Measurements from ENCODE around the gene CPT1C. TPM values are rescaled to one million over a fixed set of nuclear protein-coding genes. Genes with fewer than 3 reads are reported as not detected.
A peak's percentile ranks its signal among the peaks of the same experiment; 100 is the strongest.

Gene CPT1C
- total RNA-seq, 1 donor from 2014 or later, result 51.7 TPM

DNA sequence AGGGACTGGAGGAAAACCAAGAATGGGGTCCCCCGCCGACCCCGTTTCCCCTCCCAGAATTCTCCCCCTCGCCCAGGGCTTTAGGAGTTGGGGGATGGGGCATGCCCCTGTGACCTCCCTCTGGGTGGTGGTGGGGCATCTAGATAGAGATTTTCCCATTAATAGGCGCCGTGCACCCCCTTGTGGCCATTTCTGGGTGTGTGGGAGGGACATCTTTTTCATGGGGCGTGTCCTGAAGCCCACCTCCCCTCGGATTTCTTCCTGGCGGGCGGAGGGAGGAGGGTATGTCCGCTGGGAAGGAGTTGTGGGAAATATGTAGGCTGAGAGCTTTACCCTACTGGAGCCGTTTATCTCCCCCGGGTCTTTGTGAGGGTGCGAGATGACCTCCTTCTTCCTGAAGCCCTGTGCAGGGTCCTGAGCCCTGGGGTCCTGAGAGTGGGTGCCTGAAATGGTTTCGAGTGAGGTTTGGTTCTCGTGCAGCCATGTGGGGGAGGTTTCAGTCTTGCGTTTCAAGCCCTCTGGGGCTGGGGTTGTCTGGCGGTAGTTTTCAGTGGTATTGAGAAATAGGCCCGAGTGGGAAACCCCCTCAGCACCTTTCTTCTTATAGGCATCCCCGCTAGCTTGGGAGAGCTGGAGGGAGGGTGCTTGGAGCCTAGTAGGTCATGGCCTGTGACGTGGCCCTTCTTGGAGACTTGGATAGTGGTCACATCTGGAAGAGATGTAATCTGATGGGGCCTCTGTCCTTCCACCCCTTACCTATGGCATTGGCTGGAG lies 12.8 kb upstream of the CPT1C start:
- Histone ChIP-seq H2AFZ (replicated peaks) (no peak overlapping the region), H3K27ac (peak overlapping the region; percentile 78), H3K4me3 (peak overlapping the region; percentile 88), H3K27me3 (no peaks in the 10 kb centered on the region), H3K9ac (peak overlapping the region; percentile 79), H3K9me3 (ENCODE audit: low read depth) (no peaks in the 10 kb centered on the region), H3K4me2 (peak overlapping the region; percentile 94), H3K36me3 (peaks cover 5% of the 10 kb centered on the region), H4K20me1 (ENCODE audit: low read depth) (peaks cover 49% of the 10 kb centered on the region), H3K79me2 (ENCODE audit: low read depth) (peaks cover 60% of the 10 kb centered on the region), H3F3A (ENCODE audit: low read depth) (peaks cover 82% of the 10 kb centered on the region), H3K4me1 (peaks cover 23% of the 10 kb centered on the region)
- peak; percentile 95 for DNase-seq (ENCODE audit: low spot score)
- Mint-ChIP-seq H3K27ac (peak overlapping the region; percentile 92), H3K4me1 (peaks cover 28% of the 10 kb centered on the region), H3K4me3 (peak overlapping the region; percentile 94), H3K36me3 (peaks cover 6% of the 10 kb centered on the region), H3K27me3 (ENCODE audit: insufficient read depth, low read depth) (peaks cover 6% of the 10 kb centered on the region), H3K9me3 (no peaks in the 10 kb centered on the region)
- no peak for TF ChIP-seq EZH2 (IDR thresholded peaks at IDR 0.05)
- TF ChIP-seq, protein P1, sequence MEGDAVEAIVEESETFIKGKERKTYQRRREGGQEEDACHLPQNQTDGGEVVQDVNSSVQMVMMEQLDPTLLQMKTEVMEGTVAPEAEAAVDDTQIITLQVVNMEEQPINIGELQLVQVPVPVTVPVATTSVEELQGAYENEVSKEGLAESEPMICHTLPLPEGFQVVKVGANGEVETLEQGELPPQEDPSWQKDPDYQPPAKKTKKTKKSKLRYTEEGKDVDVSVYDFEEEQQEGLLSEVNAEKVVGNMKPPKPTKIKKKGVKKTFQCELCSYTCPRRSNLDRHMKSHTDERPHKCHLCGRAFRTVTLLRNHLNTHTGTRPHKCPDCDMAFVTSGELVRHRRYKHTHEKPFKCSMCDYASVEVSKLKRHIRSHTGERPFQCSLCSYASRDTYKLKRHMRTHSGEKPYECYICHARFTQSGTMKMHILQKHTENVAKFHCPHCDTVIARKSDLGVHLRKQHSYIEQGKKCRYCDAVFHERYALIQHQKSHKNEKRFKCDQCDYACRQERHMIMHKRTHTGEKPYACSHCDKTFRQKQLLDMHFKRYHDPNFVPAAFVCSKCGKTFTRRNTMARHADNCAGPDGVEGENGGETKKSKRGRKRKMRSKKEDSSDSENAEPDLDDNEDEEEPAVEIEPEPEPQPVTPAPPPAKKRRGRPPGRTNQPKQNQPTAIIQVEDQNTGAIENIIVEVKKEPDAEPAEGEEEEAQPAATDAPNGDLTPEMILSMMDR (IDR thresholded peaks at IDR 0.05), result peak; percentile 84

DNA sequence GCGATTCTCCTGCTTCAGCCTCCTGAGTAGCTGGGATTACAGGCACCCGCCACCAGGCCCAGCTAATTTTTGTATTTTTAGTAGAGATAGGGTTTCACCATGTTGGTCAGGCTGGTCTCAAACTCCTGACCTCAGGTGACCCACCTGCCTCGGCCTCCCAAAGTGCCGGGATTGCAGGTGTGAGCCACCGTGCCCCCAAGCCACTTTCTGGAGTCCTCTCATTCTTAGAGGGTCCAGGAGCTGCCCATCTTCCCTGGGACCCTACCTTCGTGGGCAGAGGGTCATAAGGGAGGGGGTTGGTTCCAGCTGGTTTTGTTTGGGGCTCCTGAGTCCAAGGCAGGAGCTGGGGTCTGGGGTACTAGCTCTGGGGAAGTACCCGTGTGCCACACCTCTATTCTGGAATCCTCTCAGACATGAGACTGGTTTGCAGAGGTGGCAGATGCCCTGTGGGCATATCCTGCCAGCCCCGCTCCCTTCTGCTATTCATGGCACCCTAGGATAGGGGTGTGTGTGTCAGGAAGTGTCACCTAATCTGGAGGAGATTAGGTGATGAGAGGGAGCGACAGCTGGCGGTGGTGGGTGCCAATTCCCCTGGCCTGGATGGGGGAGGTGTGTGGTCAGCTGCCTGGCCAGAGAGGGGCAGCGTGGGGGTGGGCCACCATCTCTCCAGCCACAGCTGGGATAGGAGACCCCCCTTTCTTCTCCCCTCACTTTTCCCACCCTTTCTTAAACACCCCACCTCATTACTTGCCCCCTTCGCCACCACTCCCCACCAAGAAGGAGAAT lies 11.7 kb upstream of the CPT1C start:
- Histone ChIP-seq H3K4me3 (peak overlapping the region; percentile 38), H4K20me1 (ENCODE audit: low read depth) (peaks cover 58% of the 10 kb centered on the region), H2AFZ (replicated peaks) (no peak overlapping the region), H3K79me2 (ENCODE audit: low read depth) (peaks cover 71% of the 10 kb centered on the region), H3K36me3 (peaks cover 5% of the 10 kb centered on the region), H3F3A (ENCODE audit: low read depth) (peaks cover 81% of the 10 kb centered on the region), H3K9ac (peak overlapping the region; percentile 38), H3K4me2 (peak overlapping the region; percentile 94), H3K9me3 (ENCODE audit: low read depth) (no peaks in the 10 kb centered on the region), H3K27me3 (no peaks in the 10 kb centered on the region), H3K27ac (peak overlapping the region; percentile 41), H3K4me1 (peaks cover 23% of the 10 kb centered on the region)
- Mint-ChIP-seq H3K4me3 (peak overlapping the region; percentile 94), H3K27me3 (ENCODE audit: insufficient read depth, low read depth) (peaks cover 6% of the 10 kb centered on the region), H3K27ac (no peak overlapping the region), H3K36me3 (peaks cover 8% of the 10 kb centered on the region), H3K9me3 (no peaks in the 10 kb centered on the region), H3K4me1 (peaks cover 28% of the 10 kb centered on the region)
- TF ChIP-seq EZH2 (IDR thresholded peaks at IDR 0.05) (no peak), EZH2phosphoT487 (IDR thresholded peaks at IDR 0.05) (no peak)
- TF ChIP-seq, protein P1 (IDR thresholded peaks at IDR 0.05), result no peak
- no peak for DNase-seq (ENCODE audit: low spot score)

DNA sequence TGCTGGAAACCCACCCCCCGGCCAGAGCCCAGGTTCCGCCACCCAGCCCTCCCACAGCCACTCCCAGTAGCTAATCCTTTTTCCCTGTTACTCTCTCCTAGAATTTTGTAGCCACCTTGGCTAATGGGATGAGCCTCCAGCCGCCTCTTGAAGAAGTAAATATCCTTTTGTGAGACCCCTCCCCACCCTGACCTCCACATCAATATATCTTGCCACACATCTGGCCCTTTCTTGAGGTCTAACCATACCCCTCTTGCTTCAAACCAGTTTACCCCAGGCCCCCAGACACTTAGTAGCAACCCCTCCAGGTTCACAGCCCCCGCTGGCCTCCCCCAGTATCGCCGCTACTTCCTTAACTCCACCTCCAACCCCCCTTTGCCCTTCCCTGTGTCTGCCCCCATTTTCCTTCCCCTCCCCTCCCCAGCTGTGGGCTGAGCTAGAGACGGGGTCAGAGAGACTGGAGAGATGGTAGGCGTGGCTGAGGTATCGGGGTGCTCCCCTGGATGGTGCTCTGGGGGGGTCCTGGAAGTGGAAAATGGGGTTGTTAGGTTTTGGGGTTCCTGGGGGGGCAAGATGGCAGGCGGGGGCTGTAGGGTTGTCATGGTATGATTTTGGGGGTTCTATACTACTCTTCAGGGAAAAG lies 11.0 kb upstream of the CPT1C start:
- H3K27ac Mint-ChIP-seq, result peak overlapping the region; percentile 90
- H3K4me3 Mint-ChIP-seq, result peak overlapping the region; percentile 81
- Histone ChIP-seq H3K4me1 (peaks cover 23% of the 10 kb centered on the region), H4K20me1 (ENCODE audit: low read depth) (peaks cover 65% of the 10 kb centered on the region), H3K4me3 (peak overlapping the region; percentile 38), H3F3A (ENCODE audit: low read depth) (peaks cover 82% of the 10 kb centered on the region), H3K9ac (peak overlapping the region; percentile 38), H3K36me3 (peaks cover 5% of the 10 kb centered on the region), H3K79me2 (ENCODE audit: low read depth) (peaks cover 73% of the 10 kb centered on the region), H3K27ac (peak overlapping the region; percentile 41), H2AFZ (replicated peaks) (no peak overlapping the region), H3K27me3 (no peaks in the 10 kb centered on the region), H3K4me2 (peak overlapping the region; percentile 94), H3K9me3 (ENCODE audit: low read depth) (no peaks in the 10 kb centered on the region)
- peaks cover 4% of the 10 kb centered on the region for H3K27me3 Mint-ChIP-seq (ENCODE audit: insufficient read depth, low read depth)
- peaks cover 8% of the 10 kb centered on the region for H3K36me3 Mint-ChIP-seq
- peaks cover 28% of the 10 kb centered on the region for H3K4me1 Mint-ChIP-seq
- TF ChIP-seq EZH2phosphoT487 (IDR thresholded peaks at IDR 0.05), result no peak
- TF ChIP-seq, protein P1 (IDR thresholded peaks at IDR 0.05), result no peak
- TF ChIP-seq EZH2 (IDR thresholded peaks at IDR 0.05), result no peak
- peak; percentile 40 for DNase-seq (ENCODE audit: low spot score)
- no peaks in the 10 kb centered on the region for H3K9me3 Mint-ChIP-seq
